Mucosa of descending colon (tissue), 3 donors: Measurements from ENCODE around the gene CTDSPL. TPM values are rescaled to one million over a fixed set of nuclear protein-coding genes. Genes with fewer than 3 reads are reported as not detected.

Experiments used
- ATAC-seq: fragments of 200-7000 bp; cut with Tn5 transposase; one replicate; pipeline ENCODE4 v1.9.1; 2020; ENCODE audit warnings: mild to moderate bottlenecking, moderate library complexity
- DNase-seq, 3 donors: peaks; one replicate each; pipeline ENCODE4 v3.0.0-alpha.2; 2020
- H3K36me3 ChIP-seq: fragments of 200-600 bp; one replicate; pipeline ENCODE4 v1.8.0; 2021; ENCODE audit warnings: low read depth, mild to moderate bottlenecking
- H3K4me1 ChIP-seq: fragments of 200-600 bp; one replicate; pipeline ENCODE4 v1.8.0; 2021; ENCODE audit warnings: low read depth, mild to moderate bottlenecking
- H3K4me3 ChIP-seq: fragments of 200-600 bp; one replicate; pipeline ENCODE4 v1.8.0; 2021; ENCODE audit warnings: mild to moderate bottlenecking
- H3K9me3 ChIP-seq: fragments of 200-600 bp; one replicate; pipeline ENCODE4 v1.8.0; 2021; ENCODE audit warnings: mild to moderate bottlenecking
- CTCF ChIP-seq: fragments of 200-600 bp; IDR thresholded peaks from one replicate; pipeline ENCODE4 v1.8.0; 2022; ENCODE audit warnings: antibody characterized with exemption, mild to moderate bottlenecking
- intact Hi-C, 2 donors: fragments of 100-400 bp; cut with DNase I in 1 of 2; cut with micrococcal nuclease in 1 of 2; formaldehyde crosslinking; loops; one replicate each; pipeline versions ENCODE4 v1.11.0 to v1.11.1; 2022; cut with DNase I, micrococcal nuclease
- total RNA-seq, 3 donors: library from RNA; stranded (reverse); fragmentation: NEBNext Ultra II Directional in 2 of 3; extraction: Animal tissue kit (Norgen Biotek cat#: 25700) in 2 of 3; gene quantifications; one replicate each; pipeline versions ENCODE4 v1.2.1 to v1.2.4, GENCODE V29; 2021 to 2023
- donor health status: DM: no; HTN: no; CAD: no; lungs with moderate emphysema.
- donor health status: DM: no; HTN: no; CAD: no.
- donor health status: DM: no; HTN: yes; CAD: no.

Gene CTDSPL
- total RNA-seq, 3 donors from 2014 or later: 59.1 to 89.7 (median 88.1) TPM

GRCh38 chr3:37891227-37891626, 29.5 kb downstream of the CTDSPL start:
- intact Hi-C loops: no loop called here
- DNase-seq: peak; percentile 48 to 53 (median 49)
- no peaks in the 10 kb centered on the region for H3K36me3 ChIP-seq

GRCh38 chr3:37892927-37893600, 31.4 kb downstream of the CTDSPL start:
- no peaks in the 10 kb centered on the region for H3K9me3 ChIP-seq
- H3K4me1 ChIP-seq: peaks cover 18% of the 10 kb centered on the region
- peak; percentile 41 to 52 (median 41) for DNase-seq
- H3K36me3 ChIP-seq: no peaks in the 10 kb centered on the region
- H3K4me3 ChIP-seq: no peak overlapping the region
- intact Hi-C loops: no loop called here
- ATAC-seq: peak; percentile 88
- TF ChIP-seq CTCF: no peak

More at GRCh38 chr3:37891227-37891626, 29.5 kb downstream of the CTDSPL start:
- ATAC-seq: peak; percentile 72
- Histone ChIP-seq H3K4me1 (peaks cover 16% of the 10 kb centered on the region), H3K9me3 (no peaks in the 10 kb centered on the region), H3K4me3 (no peak overlapping the region)
- no peak for TF ChIP-seq CTCF

- no peak overlapping the region for H3K4me3 ChIP-seq
- peaks cover 18% of the 10 kb centered on the region for H3K4me1 ChIP-seq
- no peak for TF ChIP-seq CTCF
- no peak for ATAC-seq
- intact Hi-C loops: no loop called here
- DNase-seq: no peak
- H3K9me3 ChIP-seq: no peaks in the 10 kb centered on the region
- no peaks in the 10 kb centered on the region for H3K36me3 ChIP-seq
These were observed 35.1 kb downstream of the CTDSPL start for GRCh38 chr3:37896827-37897226.

DNA sequence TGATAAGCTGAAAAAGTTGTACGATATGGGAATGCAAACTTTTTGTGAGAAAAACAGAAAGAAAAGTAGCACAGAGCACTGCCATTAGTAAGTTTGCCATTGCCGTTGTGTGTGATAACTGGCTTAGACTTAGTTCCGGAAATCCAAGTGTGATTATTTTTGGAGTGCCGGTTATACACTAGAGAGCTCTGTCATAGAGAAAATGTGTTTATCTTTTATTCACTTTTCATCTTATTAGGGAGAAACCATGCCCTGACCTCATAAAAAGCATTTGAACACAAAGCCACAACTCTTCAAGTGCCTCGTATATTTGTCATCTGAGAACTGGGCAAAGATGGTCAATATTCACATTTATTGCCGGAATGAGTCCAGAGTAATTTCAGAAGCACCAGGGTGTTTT, 36.1 kb downstream of the CTDSPL start:
- no peak overlapping the region for H3K4me3 ChIP-seq
- ATAC-seq (no peak), DNase-seq (no peak)
- H3K36me3 ChIP-seq: no peaks in the 10 kb centered on the region
- no peak for TF ChIP-seq CTCF
- peaks cover 13% of the 10 kb centered on the region for H3K4me1 ChIP-seq
- intact Hi-C loops: no loop called here
- no peaks in the 10 kb centered on the region for H3K9me3 ChIP-seq

- Histone ChIP-seq H3K36me3 (no peaks in the 10 kb centered on the region), H3K4me3 (no peak overlapping the region), H3K4me1 (peaks cover 7% of the 10 kb centered on the region), H3K9me3 (no peaks in the 10 kb centered on the region)
- intact Hi-C loops: no loop called here
- DNase-seq: no peak
- TF ChIP-seq CTCF: no peak
- no peak for ATAC-seq
These were observed 36.7 kb downstream of the CTDSPL start for GRCh38 chr3:37898424-37898823.
